GM21360 (cell line): Measurements from ENCODE around the gene SYTL2.
A peak's percentile ranks its signal among the peaks of the same experiment; 100 is the strongest.
"Not testable (repeated sequence)": the region's sequence is repeated elsewhere in the genome, so short reads cannot be mapped to it uniquely, and the experiment has no call there.

Experiments used
- ATAC-seq: cut with Tn5 transposase; IDR thresholded peaks from one replicate; pipeline ENCODE4 v1.9.1; 2021; ENCODE audit warnings: mild to moderate bottlenecking, moderate library complexity; ENCODE audit not compliant: unreplicated experiment

The SYTL2 gene, protein sequence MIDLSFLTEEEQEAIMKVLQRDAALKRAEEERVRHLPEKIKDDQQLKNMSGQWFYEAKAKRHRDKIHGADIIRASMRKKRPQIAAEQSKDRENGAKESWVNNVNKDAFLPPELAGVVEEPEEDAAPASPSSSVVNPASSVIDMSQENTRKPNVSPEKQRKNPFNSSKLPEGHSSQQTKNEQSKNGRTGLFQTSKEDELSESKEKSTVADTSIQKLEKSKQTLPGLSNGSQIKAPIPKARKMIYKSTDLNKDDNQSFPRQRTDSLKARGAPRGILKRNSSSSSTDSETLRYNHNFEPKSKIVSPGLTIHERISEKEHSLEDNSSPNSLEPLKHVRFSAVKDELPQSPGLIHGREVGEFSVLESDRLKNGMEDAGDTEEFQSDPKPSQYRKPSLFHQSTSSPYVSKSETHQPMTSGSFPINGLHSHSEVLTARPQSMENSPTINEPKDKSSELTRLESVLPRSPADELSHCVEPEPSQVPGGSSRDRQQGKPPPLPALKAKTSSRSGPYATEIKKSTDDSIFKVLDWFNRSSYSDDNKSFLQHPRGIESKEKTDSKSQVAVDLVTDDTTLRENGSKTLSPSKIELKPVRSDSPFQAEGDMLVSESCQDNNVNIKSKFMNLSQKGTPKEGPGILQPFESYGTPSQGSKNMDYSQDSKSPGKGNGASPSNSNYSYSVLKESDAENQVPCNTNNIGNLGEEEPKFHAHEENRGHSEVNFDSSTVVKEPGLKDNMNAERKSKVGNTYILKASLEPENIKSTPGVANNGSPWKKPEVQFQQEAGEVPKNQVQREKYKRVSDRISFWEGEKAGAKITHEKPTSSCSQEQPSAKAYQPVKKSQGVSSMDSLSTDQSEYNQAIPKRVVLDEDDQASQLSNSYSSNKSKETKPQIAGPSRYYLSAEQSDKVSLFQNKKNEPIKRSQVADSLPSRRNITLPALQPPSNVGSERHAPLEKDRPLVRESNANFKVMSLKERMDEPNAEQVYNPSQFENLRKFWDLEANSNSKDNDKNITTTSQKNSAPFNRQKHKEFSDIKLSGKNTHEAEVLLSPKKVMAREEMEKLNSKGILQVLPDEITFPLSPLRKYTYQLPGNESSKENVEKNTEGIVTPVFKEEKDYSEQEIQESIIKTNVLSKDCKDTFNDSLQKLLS (N-terminal part only)

DNA sequence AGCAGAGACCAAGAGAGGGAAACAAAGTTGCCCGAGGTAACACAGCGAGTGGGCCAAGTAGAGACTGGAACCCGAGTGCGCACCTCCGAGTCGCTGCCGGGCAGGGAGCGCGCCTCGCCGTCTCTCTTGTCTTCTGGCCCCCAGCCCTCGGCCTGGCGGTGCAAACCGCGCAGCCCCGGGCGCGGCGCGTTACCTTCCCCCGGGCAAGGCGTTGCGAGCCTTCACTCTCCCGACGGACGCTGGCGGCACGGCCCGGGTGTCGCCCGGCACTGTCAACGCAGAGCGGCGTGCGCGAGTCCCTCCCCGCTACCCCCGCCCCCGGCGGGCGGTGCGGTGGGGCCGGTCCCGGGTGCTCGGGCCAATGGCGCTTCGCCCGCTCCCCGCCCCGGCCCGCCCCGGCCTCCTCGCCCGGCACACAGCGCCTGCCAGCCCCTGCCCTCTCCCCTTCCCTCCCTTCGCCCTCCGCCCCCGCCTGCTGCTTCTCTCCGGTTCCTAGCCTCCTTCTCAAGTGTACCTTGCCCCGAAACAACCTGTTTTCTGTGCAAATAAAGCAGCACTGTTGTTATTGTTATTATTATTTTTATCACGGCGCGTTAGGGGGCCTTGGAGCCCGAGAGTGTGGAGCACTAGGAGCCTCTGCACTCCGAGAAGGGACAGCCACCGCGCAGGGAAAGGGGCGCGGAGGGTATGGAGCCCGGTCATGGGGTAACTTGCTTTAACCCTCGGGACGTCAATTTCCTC lies at the start of gene SYTL2:
Gene SYTL2, minus strand, starts transcription at position 271 of the 741 bp plus-strand sequence. CDS start 53,416 bp downstream, outside the sequence.
- peak; percentile 83 for ATAC-seq

DNA sequence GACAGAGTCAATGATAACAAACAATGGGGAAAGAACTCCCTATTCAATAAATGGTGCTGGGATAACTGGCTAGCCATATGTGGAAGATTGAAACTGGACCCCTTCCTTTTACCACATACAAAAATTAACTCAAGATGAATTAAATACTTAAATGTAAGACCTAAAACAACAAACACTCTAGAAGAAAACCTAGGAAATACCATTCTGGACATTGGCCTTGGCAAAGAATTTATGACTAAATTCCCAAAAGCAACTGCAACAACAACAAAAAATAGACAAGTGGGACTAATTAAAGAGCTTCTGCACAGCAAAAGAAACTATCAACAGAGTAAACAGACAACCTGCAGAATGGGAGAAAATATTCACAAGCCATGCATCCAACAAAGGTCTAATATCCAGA lies 48.6 kb upstream of the SYTL2 start:
- not testable (repeated sequence) for ATAC-seq

DNA sequence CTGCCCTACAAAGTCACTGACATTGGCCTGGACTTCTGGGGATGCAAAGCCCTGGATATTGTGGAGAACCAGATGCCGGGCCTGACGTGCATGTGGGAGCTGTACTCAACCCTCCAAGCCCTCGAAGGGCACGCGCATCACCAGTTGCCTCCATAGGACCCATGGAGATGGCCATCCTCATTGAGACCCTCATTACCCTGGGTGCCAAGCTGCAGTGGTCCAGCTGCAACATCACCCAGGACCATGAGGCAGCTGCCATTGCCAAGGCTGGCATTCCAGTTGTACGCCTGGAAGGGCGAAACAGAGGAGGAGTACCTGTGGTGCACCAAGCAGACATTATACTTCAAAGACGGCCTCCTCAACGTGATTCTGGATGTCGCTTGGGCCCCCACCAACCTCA lies 46.2 kb upstream of the SYTL2 start:
- no peak for ATAC-seq

DNA sequence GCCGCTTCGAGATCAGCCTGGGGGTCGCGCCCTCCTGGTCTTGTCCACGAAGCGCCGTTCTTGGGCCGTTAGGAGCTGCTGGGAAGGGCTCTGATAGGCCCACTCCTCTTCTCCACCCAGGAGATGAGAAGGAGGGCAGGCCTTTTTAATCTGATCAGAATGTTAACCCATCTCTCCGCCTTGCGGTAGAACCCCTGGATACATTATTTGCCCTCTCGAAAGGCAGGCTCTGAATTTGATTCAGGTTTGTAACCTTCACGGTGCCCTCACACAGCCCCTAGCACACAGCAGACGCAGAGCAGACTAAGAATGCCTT lies 44.4 kb upstream of the SYTL2 start, which contains the start of gene CCDC83:
Gene CCDC83, plus strand, starts transcription at position 43 of the 316 bp plus-strand sequence. CDS start 9,741 bp downstream, outside the sequence.
- no peak for ATAC-seq

DNA sequence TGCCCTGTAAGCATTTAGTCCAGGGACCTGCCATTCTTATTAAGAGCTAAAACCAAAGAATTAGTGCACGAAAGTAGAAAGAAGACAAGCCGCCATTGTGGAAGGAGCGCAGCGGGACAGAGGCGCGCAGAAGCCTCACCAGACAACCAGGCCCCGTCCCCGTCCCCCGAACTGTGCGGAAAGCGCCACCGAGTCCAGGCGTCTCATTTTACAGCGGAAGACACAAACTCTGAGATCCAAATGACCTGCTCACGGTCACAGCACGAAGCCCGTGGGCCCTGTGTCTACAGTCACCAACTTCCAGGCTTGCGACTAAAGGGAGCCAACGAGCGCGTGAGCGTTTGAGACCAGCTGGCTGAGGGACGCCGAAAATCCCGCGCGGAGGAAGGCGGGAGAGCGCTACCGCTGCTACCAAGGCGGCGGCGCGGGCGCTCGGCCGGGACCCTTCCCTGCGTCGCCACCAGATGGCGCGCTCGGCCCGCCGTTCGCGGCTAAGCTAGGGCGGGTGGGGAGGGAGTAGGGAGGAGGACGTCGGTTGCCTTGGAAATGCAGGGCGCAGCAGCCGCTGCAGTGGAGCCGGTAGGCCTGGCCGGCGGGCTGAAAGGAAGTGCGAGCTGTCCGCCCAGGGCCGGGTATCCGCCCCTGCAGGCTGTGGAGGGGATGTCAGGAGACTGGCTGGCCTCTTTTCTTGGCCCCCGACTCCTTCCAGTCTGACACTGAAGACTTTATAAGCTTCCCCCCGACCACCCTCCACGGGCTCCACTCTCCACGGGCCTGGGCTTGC lies 43.8 kb upstream of the SYTL2 start:
- ATAC-seq, result peak; percentile 97

DNA sequence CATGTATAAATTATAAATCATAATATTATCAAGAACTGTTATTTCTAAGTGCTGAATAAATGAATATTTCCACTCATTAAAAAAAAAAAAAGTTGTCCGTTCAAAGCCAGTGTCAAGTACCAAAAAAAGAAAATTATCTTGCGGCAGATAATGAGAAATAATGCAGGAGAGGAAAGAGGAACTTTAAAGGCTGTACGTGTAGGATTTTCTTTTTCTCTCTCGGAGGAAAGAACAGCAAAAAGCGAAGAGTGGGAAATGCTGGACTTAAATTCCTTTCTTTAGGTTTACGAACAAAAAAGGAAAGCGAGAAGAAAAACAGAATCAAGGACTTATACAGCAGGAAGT lies 43.2 kb upstream of the SYTL2 start:
- no peak for ATAC-seq

DNA sequence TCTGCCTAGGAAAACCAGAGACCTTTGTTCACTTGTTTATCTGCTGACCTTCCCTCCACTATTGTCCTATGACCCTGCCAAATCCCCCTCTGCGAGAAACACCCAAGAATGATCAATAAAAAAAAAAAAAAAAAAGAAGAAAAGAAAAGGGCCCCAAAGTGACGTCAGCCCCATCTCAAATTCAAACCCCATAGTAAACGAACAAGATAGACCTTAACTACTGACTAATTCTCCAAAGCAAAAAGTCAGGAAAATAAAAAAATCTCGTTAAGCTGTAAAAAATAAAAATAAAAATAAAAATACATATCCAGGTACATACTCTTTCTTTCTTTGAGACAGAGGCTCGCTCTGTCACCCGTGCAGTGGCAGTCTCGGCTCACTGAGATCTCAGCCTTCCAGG lies 42.6 kb upstream of the SYTL2 start:
- not testable (repeated sequence) for ATAC-seq

DNA sequence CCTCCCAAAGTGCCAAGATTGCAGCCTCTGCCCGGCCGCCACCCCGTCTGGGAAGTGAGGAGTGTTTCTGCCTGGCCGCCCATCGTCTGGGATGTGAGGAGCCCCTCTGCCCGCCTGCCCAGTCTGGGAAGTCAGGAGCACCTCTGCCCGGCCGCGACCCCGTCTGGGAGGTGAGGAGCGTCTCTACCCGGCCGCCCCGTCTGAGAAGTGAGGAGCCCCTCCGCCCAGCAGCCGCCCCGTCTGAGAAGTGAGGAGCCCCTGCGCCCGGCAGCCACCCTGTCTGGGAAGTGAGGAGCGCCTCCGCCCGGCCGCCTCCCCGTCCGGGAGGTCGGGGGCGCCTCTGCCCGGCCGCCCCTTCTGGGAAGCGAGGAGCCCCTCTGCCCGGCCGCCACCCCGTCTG lies 41.8 kb upstream of the SYTL2 start:
- not testable (repeated sequence) for ATAC-seq

DNA sequence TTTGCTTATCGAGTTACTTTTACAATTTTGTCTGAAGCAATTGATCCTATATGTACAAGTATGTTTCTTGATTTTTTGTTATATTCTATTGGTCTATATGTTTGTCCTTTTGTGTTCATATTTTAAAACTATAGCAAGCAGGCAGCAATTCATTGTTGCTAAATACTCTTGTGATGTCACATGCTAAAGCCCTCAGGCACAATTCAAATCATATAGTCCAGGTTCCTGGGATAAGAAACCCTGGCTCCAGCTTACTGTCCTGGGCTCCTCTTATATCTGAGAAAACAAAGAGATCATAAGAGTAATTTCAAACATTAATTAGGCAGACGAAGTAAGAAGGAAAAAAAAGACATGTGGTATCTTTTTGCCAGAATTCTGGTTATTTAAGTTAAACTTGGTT lies 37.6 kb upstream of the SYTL2 start:
- ATAC-seq, result no peak

DNA sequence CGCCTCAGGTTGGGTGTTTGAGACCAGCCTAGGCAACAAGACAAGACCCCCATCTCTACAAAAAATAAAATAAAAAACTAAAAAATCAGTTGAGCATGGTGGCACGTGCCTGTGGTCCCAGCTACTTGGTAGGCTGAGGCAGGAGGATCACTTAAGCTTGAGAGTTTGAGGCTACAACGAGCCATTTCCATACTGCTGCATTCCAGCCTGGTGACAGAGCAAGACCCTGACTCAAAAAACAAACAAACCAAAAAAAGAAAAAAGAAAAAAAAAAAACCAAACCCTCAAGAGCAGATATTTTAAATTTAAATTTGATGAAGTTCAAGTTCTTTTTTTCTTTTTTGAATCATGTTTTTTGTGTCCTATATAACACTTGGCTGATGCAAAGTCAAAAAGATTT lies 37.1 kb upstream of the SYTL2 start:
- no peak for ATAC-seq

DNA sequence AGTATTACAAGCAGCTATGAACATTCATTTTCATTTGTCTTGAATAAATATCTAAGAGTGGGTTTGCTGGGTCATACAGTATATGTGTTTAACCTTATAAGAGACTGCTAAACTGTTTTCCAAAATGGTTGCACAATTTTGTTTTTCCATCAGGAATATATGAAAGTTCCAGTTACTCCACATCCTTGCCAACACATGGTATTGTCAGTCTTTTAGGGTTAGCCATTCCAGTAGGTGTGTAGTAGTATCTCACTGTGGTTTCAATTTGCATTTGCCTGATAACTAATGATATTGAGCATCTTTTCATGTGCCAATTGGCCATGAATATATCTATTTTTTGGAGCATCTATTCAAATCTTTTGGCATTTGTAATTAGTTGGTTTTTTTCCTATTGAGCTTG lies 36.5 kb upstream of the SYTL2 start:
- no peak for ATAC-seq

DNA sequence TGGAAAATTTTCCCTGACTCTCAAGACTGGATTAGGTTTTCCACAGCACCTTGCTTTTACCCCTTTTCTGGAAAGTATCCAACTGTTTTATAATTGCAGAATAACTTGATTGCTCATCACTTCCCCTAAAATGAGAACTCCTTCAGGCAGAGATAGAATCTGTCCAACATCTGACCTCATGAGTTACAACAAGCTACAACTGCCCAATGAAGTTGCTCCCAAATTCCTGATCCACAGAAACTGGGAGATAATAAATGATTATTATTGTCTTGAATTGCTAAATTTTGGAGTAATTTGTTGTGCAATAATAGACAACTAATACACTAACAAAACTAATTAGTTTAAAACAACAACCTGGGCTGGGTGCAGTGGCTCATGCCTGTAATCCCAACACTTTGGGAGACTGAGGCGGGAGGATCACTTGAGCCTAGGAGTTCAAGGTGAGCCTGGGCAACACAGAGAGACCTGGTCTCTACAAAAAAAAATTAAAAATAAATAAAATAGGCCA lies 34.2 kb upstream of the SYTL2 start:
- no peak for ATAC-seq

DNA sequence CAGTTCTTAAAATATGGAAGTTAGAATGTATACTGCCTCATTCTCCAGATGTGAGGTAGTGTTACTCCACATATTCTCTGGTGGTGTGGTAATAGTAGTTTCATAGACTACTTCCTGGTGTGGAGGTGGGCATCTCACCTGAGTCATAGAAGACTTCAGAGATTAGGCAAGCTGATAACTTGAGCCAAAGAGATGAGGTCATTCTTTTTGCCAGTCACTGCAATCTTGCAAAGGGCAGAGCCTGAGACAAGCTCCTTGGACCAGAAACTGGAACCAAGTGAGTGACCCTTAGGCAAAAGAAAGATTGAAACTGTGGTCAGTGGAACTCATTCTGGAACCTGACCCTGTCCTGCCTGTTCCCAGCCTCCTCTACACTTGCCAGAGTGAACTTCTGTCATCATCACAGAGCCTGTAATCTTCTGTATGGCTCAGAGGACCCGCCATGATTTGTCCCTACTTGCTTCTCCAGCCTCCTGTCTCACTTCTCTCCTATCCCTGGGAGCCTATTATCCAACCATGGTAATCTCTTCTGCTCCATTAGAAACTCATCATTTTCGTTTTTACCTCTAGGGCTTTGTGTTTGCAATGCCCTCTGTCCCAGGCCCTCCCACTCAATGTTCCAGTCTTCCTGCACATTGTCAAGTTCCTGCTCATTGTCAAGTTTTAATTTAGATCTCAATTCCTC lies 33.6 kb upstream of the SYTL2 start:
- no peak for ATAC-seq

DNA sequence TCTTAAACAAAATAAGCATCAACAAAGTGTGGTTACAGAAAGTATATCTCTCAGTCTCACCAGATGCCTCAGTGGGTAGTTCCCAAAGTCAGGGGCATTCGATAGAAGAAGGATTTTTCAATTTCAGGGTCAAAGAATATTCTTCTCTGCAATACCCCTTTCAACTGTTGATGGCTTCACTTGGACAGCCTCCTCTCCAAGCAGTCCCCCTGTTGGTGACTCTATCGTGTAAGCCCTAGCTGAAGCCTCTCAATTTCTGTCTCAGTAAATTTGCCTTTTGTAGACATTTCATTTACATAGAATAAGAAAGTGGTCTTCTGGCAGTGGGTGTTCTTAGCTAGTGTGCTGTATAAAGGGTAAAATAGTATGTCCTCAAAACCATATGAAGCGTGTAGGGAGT lies 33.0 kb upstream of the SYTL2 start:
- ATAC-seq, result no peak

DNA sequence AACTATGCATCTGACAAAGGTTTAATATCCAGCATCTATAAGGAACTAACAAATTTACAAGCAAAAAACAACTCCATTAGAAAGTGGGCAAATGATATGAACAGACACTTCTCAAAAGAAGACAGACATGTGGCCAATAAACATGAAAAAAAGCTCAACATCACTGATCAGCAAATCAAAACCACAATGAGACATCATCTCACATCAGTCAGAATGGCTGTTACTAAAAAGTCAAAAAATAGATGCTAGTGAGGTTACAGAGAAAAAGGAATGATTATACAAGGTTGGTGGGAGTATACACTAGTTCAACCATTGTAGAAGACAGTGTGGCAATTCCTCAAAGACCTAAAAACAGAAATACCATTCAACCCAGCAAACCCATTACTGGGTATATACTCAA lies 30.0 kb upstream of the SYTL2 start:
- ATAC-seq, result not testable (repeated sequence)

DNA sequence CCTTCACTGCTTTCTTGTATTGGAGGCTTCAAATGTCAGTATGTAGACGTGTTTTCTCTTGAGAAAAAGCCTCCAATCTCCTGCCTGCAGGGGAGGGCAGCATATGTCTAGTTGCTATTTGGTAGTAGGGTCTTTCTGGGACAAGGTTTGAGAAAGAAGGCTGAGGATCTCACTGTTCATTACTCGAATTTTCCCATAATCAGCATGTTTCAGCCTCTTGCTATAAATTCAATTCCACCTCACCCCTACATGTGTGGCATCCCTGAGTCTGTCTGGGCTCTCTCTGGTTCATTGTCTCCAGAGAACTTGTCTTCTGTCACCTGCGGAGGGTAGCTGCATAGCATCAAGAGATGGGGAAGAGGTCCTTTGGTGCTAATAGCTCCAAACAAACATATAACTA lies 24.8 kb upstream of the SYTL2 start:
- ATAC-seq, result no peak

DNA sequence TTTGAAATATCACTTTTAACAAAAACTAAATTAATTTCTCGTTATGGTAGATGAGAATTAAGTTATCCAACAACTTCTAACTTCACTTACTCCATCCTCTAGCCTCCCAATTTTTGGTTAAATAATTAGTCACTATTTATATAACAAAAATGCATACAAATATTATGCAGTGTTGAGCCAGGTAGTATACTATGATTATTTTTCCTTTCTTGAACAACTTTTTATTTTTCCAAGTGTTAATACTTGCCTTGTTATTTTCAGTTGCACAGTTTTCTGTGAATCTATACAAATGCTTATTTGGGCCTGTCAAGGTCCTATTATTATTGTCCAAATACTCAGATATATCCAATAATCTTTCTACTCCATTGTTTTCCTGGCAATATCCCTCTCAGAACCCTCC lies 24.3 kb upstream of the SYTL2 start:
- ATAC-seq, result no peak

DNA sequence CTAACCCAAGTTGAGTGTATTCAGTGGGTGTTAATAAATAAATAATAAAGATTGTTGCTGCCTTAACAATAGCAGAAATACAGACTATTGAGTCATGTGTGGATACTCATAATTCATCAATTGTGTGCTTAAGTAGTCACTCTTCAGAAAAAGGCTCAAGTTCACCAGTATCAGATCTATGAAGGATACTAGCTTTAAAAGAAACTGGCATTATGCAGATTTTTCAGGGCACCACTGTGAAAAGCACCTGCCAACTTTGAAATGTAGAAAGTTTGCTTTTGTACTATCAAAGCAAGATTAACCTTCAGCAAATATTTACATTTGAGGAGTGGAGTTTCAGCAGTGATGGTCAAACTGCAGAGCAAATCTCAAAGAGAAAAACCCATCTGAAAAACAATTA lies 20.1 kb upstream of the SYTL2 start:
- no peak for ATAC-seq

DNA sequence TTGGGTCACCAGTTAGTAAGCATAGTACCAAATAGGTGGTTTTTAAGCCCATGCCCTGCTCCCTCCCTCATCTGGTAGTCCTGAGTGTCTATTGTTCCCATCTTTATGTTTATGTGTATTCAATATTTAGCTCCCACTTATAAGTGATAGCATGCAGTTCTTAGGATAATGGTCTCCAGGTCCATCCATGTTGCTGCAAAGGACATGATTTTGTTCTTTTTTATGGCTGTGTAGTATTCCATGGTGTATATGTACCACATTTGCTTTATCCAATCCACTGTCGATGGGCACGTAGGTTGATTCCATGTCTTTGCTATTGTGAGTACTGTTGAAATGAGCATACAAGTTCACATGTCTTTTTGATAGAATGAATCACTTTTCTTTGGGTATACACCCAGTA lies 18.2 kb upstream of the SYTL2 start:
- ATAC-seq, result no peak
